Fibroblast of lung (primary cell): ENCODE data around the gene DLX4.

Experiments
- CTCF ChIP-seq, 2 donors: IDR thresholded peaks in 1 of 2; conservative IDR thresholded peaks in 1 of 2; 1 replicate in 1 of 2; 2 replicates in 1 of 2; pipeline ENCODE4 v1.5.1; 2011 to 2012; ENCODE audit warnings: low read length in 2 of 2, control low read depth in 1 of 2, inconsistent platforms in 1 of 2, low read depth in 1 of 2, mild to moderate bottlenecking in 1 of 2
- EZH2 ChIP-seq: IDR thresholded peaks from 2 replicates; pipeline ENCODE4 v1.5.1; 2012; ENCODE audit warnings: low read length, control low read depth, mild to moderate bottlenecking; ENCODE audit errors: missing control alignments

- TF ChIP-seq EZH2: no peak
- no peak for TF ChIP-seq CTCF (conservative IDR thresholded peaks at IDR 0.05 in 1 of 2, IDR thresholded peaks at IDR 0.05 in 1 of 2; ENCODE audit: low read depth in 1 of 2, low read length in 2 of 2)
Observed at GRCh38 chr17:49963309-49963625, 5.7 kb upstream of the DLX4 start.
